ENCODE measurements around the gene PCGF3.

GRCh38 chr4:663046-663437 is 42.6 kb upstream of the PCGF3 start:
- TF ChIP-seq EP300 (IDR thresholded peaks at IDR 0.05; ENCODE audit: low read depth), result no peak
- no peak for TF ChIP-seq CTCF (IDR thresholded peaks at IDR 0.05)
- TF ChIP-seq POLR2A (IDR thresholded peaks at IDR 0.05), result no peak

All from transverse colon (tissue), 3 donors.